G401 (cell line): ENCODE measurements around the gene ZNF248. TPM values are rescaled to one million over a fixed set of nuclear protein-coding genes. Genes with fewer than 3 reads are reported as not detected.
"Not testable (repeated sequence)": the region's sequence is repeated elsewhere in the genome, so short reads cannot be mapped to it uniquely, and the experiment has no call there.

Experiments used
- DNase-seq: peaks from one replicate; pipeline ENCODE4 v3.0.0-alpha.2; 2015; ENCODE audit warnings: low spot score
- in situ Hi-C: cut with HindIII; loops from 2 replicates; pipeline ENCODE4 v1.10.0; 2016; ENCODE audit warnings: low sequenced_read_pairs, mixed read lengths
- total RNA-seq: library from RNA; depleted of rRNA; stranded (reverse); fragments of >200 nt; shearing (Covaris generic); gene quantifications from 2 replicates; pipeline ENCODE4 v1.2.3, GENCODE V29; 2014; rRNA removed

Gene ZNF248
- total RNA-seq, 1 experiment from 2014 or later = 10.2 TPM

- in situ Hi-C loops = no loop called here
- no peak for DNase-seq
Observed at GRCh38 chr10:37754538-37755323, 102.7 kb downstream of the ZNF248 start.

GRCh38 chr10:37752334-37752875 lies 105.0 kb downstream of the ZNF248 start:
- no peak for DNase-seq
- in situ Hi-C loops = no loop called here

- no peak for DNase-seq
- in situ Hi-C loops = no loop called here
Observed at GRCh38 chr10:37748170-37748569, 109.2 kb downstream of the ZNF248 start.

GRCh38 chr10:37747081-37747480 lies 110.3 kb downstream of the ZNF248 start:
- no peak for DNase-seq
- in situ Hi-C loops = no loop called here

GRCh38 chr10:37741831-37742230 lies 115.6 kb downstream of the ZNF248 start:
- in situ Hi-C loops = no loop called here
- no peak for DNase-seq

GRCh38 chr10:37739181-37739580 lies 118.2 kb downstream of the ZNF248 start:
- in situ Hi-C loops = no loop called here
- no peak for DNase-seq

- DNase-seq, in situ Hi-C loops: not testable (repeated sequence)
Observed at GRCh38 chr10:37738241-37738640, 119.2 kb downstream of the ZNF248 start.

GRCh38 chr10:37737336-37737735 lies 120.1 kb downstream of the ZNF248 start:
- no peak for DNase-seq
- in situ Hi-C loops = no loop called here

- in situ Hi-C loops = no loop called here
- DNase-seq = no peak
Observed at GRCh38 chr10:37736120-37736519, 121.3 kb downstream of the ZNF248 start.

- in situ Hi-C loops = no loop called here
- no peak for DNase-seq
Observed at GRCh38 chr10:37734971-37735370, 122.4 kb downstream of the ZNF248 start.

Other genes with a start within 250 kb of the ZNF248 start
- gene ZNF25, start 119.0 kb upstream of the ZNF248 start, total RNA-seq = 0.78 and 1.2 TPM in 2 replicates
- 12.2 and 18.1 TPM in 2 replicates for gene ZNF33A, start 153.1 kb upstream of the ZNF248 start, total RNA-seq
- gene ZNF37A, start 236.7 kb upstream of the ZNF248 start, total RNA-seq = 12.1 and 17.0 TPM in 2 replicates